Measurements from ENCODE around the gene CHST12. TPM values are rescaled to one million over a fixed set of nuclear protein-coding genes. Genes with fewer than 3 reads are reported as not detected.
A peak's percentile ranks its signal among the peaks of the same experiment; 100 is the strongest.

CHST12 gene
- total and polyA plus RNA-seq, 10 of the 15 experiments (the other 5 are each of a cell fraction or from before 2014, with no cell fraction given): 0.05 to 14.2 (median 3.3) TPM

GRCh38 chr7:2371329-2371728, 32.1 kb upstream of the CHST12 start:
- H4K20me1 ChIP-seq (ENCODE audit: control insufficient read depth, insufficient read depth): peaks cover 2% of the 10 kb centered on the region

GRCh38 chr7:2372724-2373123, 30.7 kb upstream of the CHST12 start:
- Histone ChIP-seq H2AFZ (ENCODE audit: control insufficient read depth, low read depth, low read length) (no peak overlapping the region), H3K4me3 (no peak overlapping the region), H4K20me1 (ENCODE audit: control insufficient read depth, insufficient read depth) (peaks cover 2% of the 10 kb centered on the region), H3K36me3 (ENCODE audit: control insufficient read depth in 2 of 2, insufficient read depth in 2 of 2, low read length in 1 of 2) (peaks cover 59 to 61% of the 10 kb centered on the region in 2 experiments), H3K9me3 (replicated peaks; ENCODE audit: control insufficient read depth, insufficient read depth, low read length) (no peaks in the 10 kb centered on the region), H3K4me2 (ENCODE audit: control insufficient read depth, insufficient read depth) (no peak overlapping the region), H3K9ac (ENCODE audit: control insufficient read depth, insufficient read depth, low read length) (no peak overlapping the region), H3K79me2 (ENCODE audit: control insufficient read depth, insufficient read depth, low read length) (no peaks in the 10 kb centered on the region), H3K27ac (ENCODE audit: control insufficient read depth, insufficient read depth) (no peak overlapping the region), H3K4me1 (ENCODE audit: control insufficient read depth, insufficient read depth, low read length) (no peaks in the 10 kb centered on the region), H3K27me3 (replicated peaks in 1 of 2; ENCODE audit: control insufficient read depth in 2 of 2, insufficient read depth in 2 of 2, low read length in 1 of 2) (no peaks in the 10 kb centered on the region)
- no peak for ATAC-seq
- intact Hi-C loops (cut with micrococcal nuclease; ENCODE audit: unreplicated experiment) (no loop called here), in situ Hi-C loops (cut with MboI) (no loop called here)
- ChIA-PET CTCF (interaction anchor here (1.4 kb wide), 1 partner anchor 8 kb away, joined by 4 read pairs; no protein-coding TSS in a partner anchor), RAD21 (ENCODE audit: unreplicated experiment) (no interaction called here), POLR2A (interaction anchor here (0.5 kb wide), 1 partner anchor 37 kb away, joined by 8 read pairs; no protein-coding TSS in a partner anchor), SMC1A (ENCODE audit: uncharacterized antibody, unreplicated experiment) (no interaction called here)
- no peak for DNase-seq (ENCODE audit: low read depth, low spot score)
- 99% methylated on average over 14 of the region's 14 CpGs for WGBS (ENCODE audit: insufficient coverage, insufficient replicate concordance, low lambda C conversion rate, missing lambda C conversion rate)
- FAIRE-seq: no peak
- BruUV-seq (replicated peaks): no TSS peak
- TF ChIP-seq ASH2L (IDR thresholded peaks at IDR 0.05; ENCODE audit: borderline replicate concordance, low read depth) (no peak), POLR2AphosphoS5 (IDR thresholded peaks at IDR 0.05; ENCODE audit: low read length) (no peak), ZNF207 (IDR thresholded peaks at IDR 0.05; ENCODE audit: borderline replicate concordance) (no peak), ETV6 (conservative IDR thresholded peaks at IDR 0.05 in 1 of 2, IDR thresholded peaks at IDR 0.05 in 1 of 2; ENCODE audit: borderline replicate concordance in 1 of 2, low read depth in 1 of 2) (no peak), GATAD2B (conservative IDR thresholded peaks at IDR 0.05; ENCODE audit: low read depth) (no peak), RELB (IDR thresholded peaks at IDR 0.05; ENCODE audit: low read depth) (no peak), ZZZ3 (IDR thresholded peaks at IDR 0.05; ENCODE audit: control insufficient read depth, insufficient read length, low read depth) (no peak), HCFC1 (IDR thresholded peaks at IDR 0.05; ENCODE audit: low read length) (no peak), SREBF2 (IDR thresholded peaks at IDR 0.05; ENCODE audit: low read length) (no peak), KLF5 (IDR thresholded peaks at IDR 0.05; ENCODE audit: partially characterized antibody) (no peak), CBX3 (IDR thresholded peaks at IDR 0.05; ENCODE audit: borderline replicate concordance, low read depth) (no peak)

More at GRCh38 chr7:2371329-2371728, 32.1 kb upstream of the CHST12 start:
- SMC1A ChIA-PET (ENCODE audit: uncharacterized antibody, unreplicated experiment): no interaction called here
- whole genome bisulfite sequencing (ENCODE audit: insufficient coverage, insufficient replicate concordance, low lambda C conversion rate, missing lambda C conversion rate): 99% methylated on average over 8 of the region's 8 CpGs
- DNase-seq (ENCODE audit: low read depth, low spot score): no peak
- Histone ChIP-seq H3K27ac (ENCODE audit: control insufficient read depth, insufficient read depth) (no peak overlapping the region), H3K4me2 (ENCODE audit: control insufficient read depth, insufficient read depth) (no peak overlapping the region), H3K4me3 (no peak overlapping the region), H2AFZ (ENCODE audit: control insufficient read depth, low read depth, low read length) (no peak overlapping the region), H3K4me1 (ENCODE audit: control insufficient read depth, insufficient read depth, low read length) (no peaks in the 10 kb centered on the region), H3K79me2 (ENCODE audit: control insufficient read depth, insufficient read depth, low read length) (no peaks in the 10 kb centered on the region), H3K36me3 (ENCODE audit: control insufficient read depth in 2 of 2, insufficient read depth in 2 of 2, low read length in 1 of 2) (peaks cover 59% of the 10 kb centered on the region in 2 experiments), H3K27me3 (replicated peaks in 1 of 2; ENCODE audit: control insufficient read depth in 2 of 2, insufficient read depth in 2 of 2, low read length in 1 of 2) (no peaks in the 10 kb centered on the region), H3K9ac (ENCODE audit: control insufficient read depth, insufficient read depth, low read length) (no peak overlapping the region), H3K9me3 (replicated peaks; ENCODE audit: control insufficient read depth, insufficient read depth, low read length) (no peaks in the 10 kb centered on the region)
- no TSS peak for BruUV-seq (replicated peaks)
- ATAC-seq: no peak
- FAIRE-seq: no peak
- POLR2A ChIA-PET: no interaction called here
- intact Hi-C loops (cut with micrococcal nuclease; ENCODE audit: unreplicated experiment) (no loop called here), in situ Hi-C loops (cut with MboI) (no loop called here)
- CTCF ChIA-PET: no interaction called here
- RAD21 ChIA-PET (ENCODE audit: unreplicated experiment): no interaction called here
- 0 out of 2 replicates have a peak, but pooled peaks have one; percentile 43 for TF ChIP-seq POLR2A (IDR thresholded peaks at IDR 0.05; ENCODE audit: low read depth, low read length)
- TF ChIP-seq BCL3 (IDR thresholded peaks at IDR 0.05; ENCODE audit: borderline replicate concordance, insufficient read depth, low read depth, low read length, poor library complexity, severe bottlenecking): no peak

Data from GM12878 (cell line).